HepG2 (cell line): ENCODE results near the gene THY1. TPM values are rescaled to one million over a fixed set of nuclear protein-coding genes. Genes with fewer than 3 reads are reported as not detected.

Source experiments
- ASH2L ChIP-seq: fragments of 300-600, 200-600 bp; sonication (generic); IDR thresholded peaks from 2 replicates; pipeline ENCODE4 v1.7.0; 2017; ENCODE audit warnings: low read depth, mild to moderate bottlenecking, moderate library complexity, mixed read lengths, low read length; ENCODE audit not compliant: insufficient read length
- CEBPB ChIP-seq: IDR thresholded peaks from 2 replicates; pipeline ENCODE4 v1.6.1; 2011; ENCODE audit warnings: low read depth, low read length, improper control_type of control experiment, borderline replicate concordance
- ELF3 ChIP-seq: IDR thresholded peaks from 2 replicates; pipeline ENCODE4 v1.6.1; 2016; ENCODE audit warnings: missing genetic modification reagents, missing compliant biosample characterization
- FOXC1 ChIP-seq: sonication (generic); formaldehyde crosslinking; IDR thresholded peaks from 2 replicates; pipeline ENCODE4 v1.8.0; 2022; ENCODE audit warnings: mild to moderate bottlenecking, missing genetic modification reagents, borderline replicate concordance
- GZF1 ChIP-seq: sonication (generic); formaldehyde crosslinking; IDR thresholded peaks from 2 replicates; pipeline ENCODE4 v1.5.1; 2020; ENCODE audit warnings: mild to moderate bottlenecking, missing genetic modification reagents
- MIER2 ChIP-seq: IDR thresholded peaks from 2 replicates; pipeline ENCODE4 v1.6.1; 2016; ENCODE audit warnings: missing biosample characterization, missing genetic modification reagents
- SUZ12 ChIP-seq: fragments of 150-350 bp; IDR thresholded peaks from 2 replicates; pipeline ENCODE4 v1.6.1; 2014; ENCODE audit warnings: low read depth, low read length
- TCF7L2 ChIP-seq: IDR thresholded peaks from 2 replicates; pipeline ENCODE4 v1.6.1; 2011; ENCODE audit warnings: mild to moderate bottlenecking, low read depth, low read length, moderate library complexity
- ZNF205 ChIP-seq: IDR thresholded peaks from 2 replicates; pipeline ENCODE4 v1.6.1; 2018; ENCODE audit warnings: missing biosample characterization, missing genetic modification reagents
- ZNF256 ChIP-seq: sonication (generic); formaldehyde crosslinking; conservative IDR thresholded peaks from 2 replicates; pipeline ENCODE4 v1.4.0; 2020; ENCODE audit warnings: missing genetic modification reagents
- ZNF3 ChIP-seq: IDR thresholded peaks from 2 replicates; pipeline ENCODE4 v1.7.0; 2017; ENCODE audit warnings: inconsistent platforms
- ZNF337 ChIP-seq: sonication (generic); formaldehyde crosslinking; IDR thresholded peaks from 2 replicates; pipeline ENCODE4 v1.5.1; 2020; ENCODE audit warnings: missing genetic modification reagents, low read depth, mild to moderate bottlenecking, borderline replicate concordance
- ZNF737 ChIP-seq: sonication (generic); formaldehyde crosslinking; IDR thresholded peaks from 2 replicates; pipeline ENCODE4 v1.5.0; 2020; ENCODE audit warnings: missing genetic modification reagents, mild to moderate bottlenecking, borderline replicate concordance
- ZNF782 ChIP-seq: sonication (generic); formaldehyde crosslinking; IDR thresholded peaks from 2 replicates; pipeline ENCODE4 v1.4.0; 2020; ENCODE audit warnings: missing genetic modification reagents, mild to moderate bottlenecking, borderline replicate concordance
- ZNF883 ChIP-seq: sonication (generic); formaldehyde crosslinking; IDR thresholded peaks from 2 replicates; pipeline ENCODE4 v1.5.1; 2020; ENCODE audit warnings: mild to moderate bottlenecking, missing genetic modification reagents; ENCODE audit errors: not compliant biosample characterization
- ZSCAN12 ChIP-seq: sonication (generic); formaldehyde crosslinking; IDR thresholded peaks from 2 replicates; pipeline ENCODE4 v1.9.0; 2021; ENCODE audit warnings: mild to moderate bottlenecking, missing genetic modification reagents
- ZSCAN22 ChIP-seq: sonication (generic); formaldehyde crosslinking; IDR thresholded peaks from 2 replicates; pipeline ENCODE4 v1.4.0; 2020; ENCODE audit warnings: mild to moderate bottlenecking, missing genetic modification reagents
- ZZZ3 ChIP-seq: sonication (generic); formaldehyde crosslinking; IDR thresholded peaks from 2 replicates; pipeline ENCODE4 v1.4.0; 2020; ENCODE audit warnings: missing genetic modification reagents, mild to moderate bottlenecking, borderline replicate concordance
- polyA plus RNA-seq, 8 experiments: library from polyadenylated mRNA; depleted of rRNA in 3 of 8; stranded (reverse) in 7 of 8; unstranded in 1 of 8; fragments of >200 nt; fragmentation: Illumina TruSeq in 4 of 8; extraction: Trizol in 4 of 8; gene quantifications; 2 replicates each; pipeline versions ENCODE4 v1.2.1 to v1.2.3, GENCODE V29; 2011 to 2016; ENCODE audit warnings: low read depth in 4 of 8, missing spikeins in 1 of 8, mixed read lengths in 1 of 8; ENCODE audit not compliant: insufficient read depth in 1 of 8
- total RNA-seq, 5 experiments: library from RNA; depleted of rRNA; stranded (reverse); fragments of >200 nt; fragmentation: Illumina TruSeq; extraction: Trizol; gene quantifications; 2 replicates each; pipeline ENCODE4 v1.2.3, GENCODE V29; 2016; ENCODE audit warnings: low read depth in 1 of 5
- TF ChIP-seq, protein P1 (sequence below): sonication (generic); formaldehyde crosslinking; IDR thresholded peaks from 2 replicates; pipeline ENCODE4 v1.4.0; 2020; ENCODE audit warnings: missing genetic modification reagents, low read depth, mild to moderate bottlenecking, borderline replicate concordance
- TF ChIP-seq, protein P2 (sequence below): IDR thresholded peaks from 2 replicates; pipeline ENCODE4 v1.6.1; 2016; ENCODE audit warnings: mild to moderate bottlenecking, missing biosample characterization, missing genetic modification reagents
- TF ChIP-seq, protein P3 (sequence below): sonication (generic); formaldehyde crosslinking; IDR thresholded peaks from 2 replicates; pipeline ENCODE4 v1.5.0; 2020; ENCODE audit warnings: mild to moderate bottlenecking, missing genetic modification reagents
- TF ChIP-seq, protein P4 (sequence below): sonication (generic); formaldehyde crosslinking; IDR thresholded peaks from 2 replicates; pipeline ENCODE4 v1.4.0; 2020; ENCODE audit warnings: missing genetic modification reagents, borderline replicate concordance

Gene THY1
- total and polyA plus RNA-seq, 2 of the 13 experiments (the other 11 are each of a cell fraction or from before 2014, with no cell fraction given), result not detected

DNA sequence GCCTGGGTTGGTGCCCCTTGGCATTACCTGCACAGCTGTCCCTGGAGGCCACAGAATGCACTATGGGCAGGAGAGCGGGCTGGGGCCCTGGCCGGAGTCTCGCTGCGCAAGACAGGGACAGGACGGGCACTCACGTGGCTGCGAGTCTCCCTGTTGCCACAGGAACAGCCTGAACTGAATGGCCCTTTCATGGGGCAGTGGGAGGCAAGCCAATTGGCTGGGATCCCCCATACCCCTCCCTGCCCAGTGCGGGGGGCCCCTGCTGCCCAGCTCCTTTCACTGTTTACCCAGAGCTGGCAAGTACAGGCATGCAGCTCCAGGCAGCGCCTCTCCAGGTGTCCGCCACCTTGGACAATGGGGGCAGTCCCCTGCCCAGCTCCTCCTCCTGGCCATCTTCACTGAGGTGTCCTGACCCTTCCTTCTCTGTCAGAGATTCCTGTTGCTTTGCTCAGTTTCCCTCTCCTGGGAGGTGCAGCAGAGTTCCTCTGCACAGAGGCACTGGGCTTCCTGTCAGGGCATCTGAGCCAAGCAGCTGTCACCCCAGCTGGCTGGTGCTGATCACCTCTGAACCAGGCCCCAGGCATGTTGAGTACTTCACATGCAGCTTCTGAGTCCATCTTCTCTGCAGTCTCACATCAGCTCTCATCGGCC is 46.6 kb downstream of the THY1 start (continued):
- TF ChIP-seq, protein P1, sequence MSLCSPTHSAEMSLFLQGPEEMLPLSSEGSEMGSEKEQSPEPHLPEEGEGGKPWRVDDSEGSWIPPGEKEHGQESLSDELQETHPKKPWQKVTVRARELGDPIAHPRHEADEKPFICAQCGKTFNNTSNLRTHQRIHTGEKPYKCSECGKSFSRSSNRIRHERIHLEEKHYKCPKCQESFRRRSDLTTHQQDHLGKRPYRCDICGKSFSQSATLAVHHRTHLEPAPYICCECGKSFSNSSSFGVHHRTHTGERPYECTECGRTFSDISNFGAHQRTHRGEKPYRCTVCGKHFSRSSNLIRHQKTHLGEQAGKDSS (CRISPR knock-in tag), result no peak
- TF ChIP-seq ZNF883 (CRISPR knock-in tag), result no peak
- no peak for TF ChIP-seq ZNF3 (CRISPR knock-in tag)
- no peak for TF ChIP-seq ZNF337 (CRISPR knock-in tag)
- no peak for TF ChIP-seq ZSCAN22 (CRISPR knock-in tag)
- TF ChIP-seq ZNF256 (CRISPR knock-in tag), result no peak
- TF ChIP-seq SUZ12, result no peak
- TF ChIP-seq GZF1, result no peak
- TF ChIP-seq TCF7L2, result no peak
- TF ChIP-seq, protein P2, sequence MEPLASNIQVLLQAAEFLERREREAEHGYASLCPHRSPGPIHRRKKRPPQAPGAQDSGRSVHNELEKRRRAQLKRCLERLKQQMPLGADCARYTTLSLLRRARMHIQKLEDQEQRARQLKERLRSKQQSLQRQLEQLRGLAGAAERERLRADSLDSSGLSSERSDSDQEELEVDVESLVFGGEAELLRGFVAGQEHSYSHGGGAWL (CRISPR knock-in tag), result peak; percentile 61; the same call in 1 of the 2 replicates
- no peak for TF ChIP-seq ZZZ3
- TF ChIP-seq FOXC1, result no peak
- TF ChIP-seq CEBPB, result no peak
- TF ChIP-seq, protein P3, sequence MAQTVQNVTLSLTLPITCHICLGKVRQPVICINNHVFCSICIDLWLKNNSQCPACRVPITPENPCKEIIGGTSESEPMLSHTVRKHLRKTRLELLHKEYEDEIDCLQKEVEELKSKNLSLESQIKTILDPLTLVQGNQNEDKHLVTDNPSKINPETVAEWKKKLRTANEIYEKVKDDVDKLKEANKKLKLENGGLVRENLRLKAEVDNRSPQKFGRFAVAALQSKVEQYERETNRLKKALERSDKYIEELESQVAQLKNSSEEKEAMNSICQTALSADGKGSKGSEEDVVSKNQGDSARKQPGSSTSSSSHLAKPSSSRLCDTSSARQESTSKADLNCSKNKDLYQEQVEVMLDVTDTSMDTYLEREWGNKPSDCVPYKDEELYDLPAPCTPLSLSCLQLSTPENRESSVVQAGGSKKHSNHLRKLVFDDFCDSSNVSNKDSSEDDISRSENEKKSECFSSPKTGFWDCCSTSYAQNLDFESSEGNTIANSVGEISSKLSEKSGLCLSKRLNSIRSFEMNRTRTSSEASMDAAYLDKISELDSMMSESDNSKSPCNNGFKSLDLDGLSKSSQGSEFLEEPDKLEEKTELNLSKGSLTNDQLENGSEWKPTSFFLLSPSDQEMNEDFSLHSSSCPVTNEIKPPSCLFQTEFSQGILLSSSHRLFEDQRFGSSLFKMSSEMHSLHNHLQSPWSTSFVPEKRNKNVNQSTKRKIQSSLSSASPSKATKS, result no peak
- TF ChIP-seq, protein P4, sequence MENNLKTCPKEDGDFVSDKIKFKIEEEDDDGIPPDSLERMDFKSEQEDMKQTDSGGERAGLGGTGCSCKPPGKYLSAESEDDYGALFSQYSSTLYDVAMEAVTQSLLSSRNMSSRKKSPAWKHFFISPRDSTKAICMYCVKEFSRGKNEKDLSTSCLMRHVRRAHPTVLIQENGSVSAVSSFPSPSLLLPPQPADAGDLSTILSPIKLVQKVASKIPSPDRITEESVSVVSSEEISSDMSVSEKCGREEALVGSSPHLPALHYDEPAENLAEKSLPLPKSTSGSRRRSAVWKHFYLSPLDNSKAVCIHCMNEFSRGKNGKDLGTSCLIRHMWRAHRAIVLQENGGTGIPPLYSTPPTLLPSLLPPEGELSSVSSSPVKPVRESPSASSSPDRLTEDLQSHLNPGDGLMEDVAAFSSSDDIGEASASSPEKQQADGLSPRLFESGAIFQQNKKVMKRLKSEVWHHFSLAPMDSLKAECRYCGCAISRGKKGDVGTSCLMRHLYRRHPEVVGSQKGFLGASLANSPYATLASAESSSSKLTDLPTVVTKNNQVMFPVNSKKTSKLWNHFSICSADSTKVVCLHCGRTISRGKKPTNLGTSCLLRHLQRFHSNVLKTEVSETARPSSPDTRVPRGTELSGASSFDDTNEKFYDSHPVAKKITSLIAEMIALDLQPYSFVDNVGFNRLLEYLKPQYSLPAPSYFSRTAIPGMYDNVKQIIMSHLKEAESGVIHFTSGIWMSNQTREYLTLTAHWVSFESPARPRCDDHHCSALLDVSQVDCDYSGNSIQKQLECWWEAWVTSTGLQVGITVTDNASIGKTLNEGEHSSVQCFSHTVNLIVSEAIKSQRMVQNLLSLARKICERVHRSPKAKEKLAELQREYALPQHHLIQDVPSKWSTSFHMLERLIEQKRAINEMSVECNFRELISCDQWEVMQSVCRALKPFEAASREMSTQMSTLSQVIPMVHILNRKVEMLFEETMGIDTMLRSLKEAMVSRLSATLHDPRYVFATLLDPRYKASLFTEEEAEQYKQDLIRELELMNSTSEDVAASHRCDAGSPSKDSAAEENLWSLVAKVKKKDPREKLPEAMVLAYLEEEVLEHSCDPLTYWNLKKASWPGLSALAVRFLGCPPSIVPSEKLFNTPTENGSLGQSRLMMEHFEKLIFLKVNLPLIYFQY (CRISPR knock-in tag), result no peak
- no peak for TF ChIP-seq ZNF782 (CRISPR knock-in tag)
- TF ChIP-seq MIER2, result 0 out of 2 replicates have a peak, but pooled peaks have one; percentile 45
- no peak for TF ChIP-seq ZNF737 (CRISPR knock-in tag)
- TF ChIP-seq ZNF205 (CRISPR knock-in tag), result no peak; the same call in 1 of the 2 replicates
- TF ChIP-seq ELF3 (CRISPR knock-in tag), result no peak
- TF ChIP-seq ZSCAN12, result no peak
- TF ChIP-seq ASH2L, result no peak
